Left hindlimb (tissue), 1 donor: ENCODE measurements around the gene KRT33B.

Experiments
- DNase-seq: peaks from one replicate; pipeline ENCODE4 v3.0.0-alpha.2; 2018

KRT33B gene

DNA sequence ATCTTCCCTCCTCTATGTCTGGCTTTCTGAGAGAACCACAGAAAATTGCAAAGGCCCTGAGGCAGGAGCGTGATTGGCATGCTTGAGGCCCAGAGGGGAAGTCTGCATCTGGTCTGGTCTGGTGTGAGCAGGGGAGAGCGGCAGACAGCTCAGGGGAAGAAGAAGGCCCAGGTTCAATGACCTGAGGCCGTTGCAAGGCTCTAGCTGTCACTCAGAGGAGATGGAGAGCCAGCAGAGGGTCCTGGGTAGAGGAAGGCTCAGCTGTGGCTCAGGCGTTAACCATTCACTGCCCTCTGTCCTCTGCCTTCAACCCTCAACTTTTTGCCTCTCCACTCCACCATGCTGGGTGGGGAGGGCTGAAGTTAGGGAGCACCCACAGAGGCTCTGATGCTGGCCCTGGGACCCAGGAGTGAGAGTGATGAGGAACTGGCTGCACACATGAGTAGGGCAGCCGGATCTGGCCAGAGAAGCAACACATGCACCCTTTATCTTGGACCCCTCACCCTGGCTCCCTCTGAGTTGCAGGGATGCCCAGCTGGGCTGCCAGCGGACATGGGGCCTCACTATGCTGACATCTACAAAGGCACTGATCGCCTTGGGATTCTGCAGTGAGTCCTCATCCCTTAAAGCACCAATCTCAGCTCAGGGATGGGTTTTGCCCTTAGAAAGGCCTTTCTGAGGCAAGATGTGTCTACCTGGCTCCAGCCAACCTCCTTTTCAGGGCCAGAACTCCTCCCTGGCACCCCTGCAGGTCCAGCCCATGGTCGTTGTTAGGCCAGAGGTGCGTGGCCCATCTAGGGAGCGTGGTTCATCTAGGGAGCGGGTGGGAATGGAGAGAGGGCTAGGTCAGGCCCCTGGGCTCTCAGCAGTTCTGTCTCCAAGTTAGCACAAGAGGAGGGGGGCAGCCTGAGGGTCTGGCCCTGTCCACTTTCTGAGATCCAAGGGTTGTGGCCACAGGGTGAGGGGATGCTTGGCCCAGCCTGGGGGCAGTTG, 46.4 kb downstream of the KRT33B start:
- no peak for DNase-seq

DNA sequence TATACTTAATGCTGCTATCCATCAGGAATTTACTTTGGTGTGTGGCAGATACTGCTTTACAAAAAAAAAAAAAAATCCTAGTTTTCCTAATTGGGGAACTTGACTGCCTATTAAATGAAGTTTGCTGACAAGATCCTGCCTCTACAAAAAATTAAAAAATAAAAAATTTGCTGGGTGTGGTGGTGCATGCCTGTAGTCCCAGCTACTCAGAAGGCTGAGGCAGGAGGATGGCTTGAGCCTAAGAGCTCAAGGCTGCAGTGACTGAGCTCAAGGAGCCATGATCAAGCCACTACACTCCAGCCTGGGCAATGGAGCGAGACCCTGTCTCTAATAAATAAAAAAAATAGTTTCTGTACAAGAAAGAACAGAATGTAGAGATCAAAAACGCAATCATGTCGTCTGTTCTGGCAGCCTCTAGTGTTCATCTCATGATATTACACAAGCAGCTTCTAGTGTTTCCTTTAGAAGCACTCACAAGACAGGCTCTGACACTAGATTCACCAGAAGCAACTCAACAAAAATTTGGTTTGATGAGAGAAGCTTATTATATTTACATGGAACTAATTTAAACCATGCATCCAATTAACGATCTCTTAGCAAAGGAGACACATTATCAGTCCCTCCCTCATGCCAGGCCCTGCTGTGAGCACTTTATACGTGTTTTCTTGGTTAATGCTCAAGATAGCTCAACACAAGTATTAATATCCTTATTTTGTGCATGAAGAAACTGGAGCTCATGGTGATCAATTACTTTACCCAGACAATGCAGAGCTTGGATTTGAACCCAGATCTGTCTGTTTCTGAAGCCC, 47.3 kb downstream of the KRT33B start:
- no peak for DNase-seq

DNA sequence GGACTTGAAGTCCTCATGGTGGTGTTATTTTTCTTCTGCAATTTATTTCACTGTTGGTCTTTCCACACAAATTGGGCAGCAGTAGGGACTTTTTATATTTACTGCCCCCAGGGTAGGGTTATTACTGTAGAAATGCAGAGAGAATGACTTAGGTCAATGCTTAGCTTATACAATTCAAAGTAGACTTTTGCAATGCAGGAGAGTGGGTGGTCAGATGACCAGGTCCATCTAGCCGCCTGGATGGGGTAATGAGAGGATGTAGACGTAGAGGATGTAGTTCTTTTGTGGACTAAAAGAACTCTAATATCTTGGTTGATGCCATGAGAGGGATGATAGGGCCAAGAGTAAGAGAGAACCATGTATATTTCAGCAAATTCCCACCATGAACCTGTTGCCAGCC, 51.4 kb downstream of the KRT33B start:
- DNase-seq: no peak

DNA sequence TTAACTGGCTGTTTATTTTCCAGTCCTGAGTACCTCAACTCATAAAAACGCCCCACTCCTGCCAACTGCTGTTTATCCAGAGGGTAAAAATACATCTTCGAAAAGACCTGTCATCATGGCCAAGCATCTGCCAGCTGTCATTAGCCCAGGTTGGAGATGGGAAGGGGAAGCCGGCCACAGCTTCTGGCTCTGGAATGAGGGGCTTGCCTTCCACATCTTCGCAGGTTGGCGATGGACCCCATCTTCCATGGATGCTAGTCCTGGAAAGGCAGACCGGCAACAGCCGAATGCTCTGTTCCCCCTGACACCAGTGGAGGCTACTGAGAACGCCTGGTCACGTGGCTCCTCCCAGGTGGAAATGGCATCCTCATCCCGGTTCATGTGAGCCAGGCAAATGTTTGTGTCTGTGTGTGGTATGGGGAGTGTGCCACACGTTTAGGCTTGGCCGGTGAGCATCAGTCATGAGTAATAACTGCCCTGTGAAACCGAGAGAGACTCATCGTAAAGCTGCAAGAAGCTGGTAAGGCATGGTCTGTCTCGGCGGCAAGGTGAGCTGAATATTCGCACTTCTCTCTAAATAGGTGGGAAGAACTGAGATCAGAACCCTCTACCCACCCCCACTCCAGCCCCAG, 53.7 kb downstream of the KRT33B start:
- no peak for DNase-seq

DNA sequence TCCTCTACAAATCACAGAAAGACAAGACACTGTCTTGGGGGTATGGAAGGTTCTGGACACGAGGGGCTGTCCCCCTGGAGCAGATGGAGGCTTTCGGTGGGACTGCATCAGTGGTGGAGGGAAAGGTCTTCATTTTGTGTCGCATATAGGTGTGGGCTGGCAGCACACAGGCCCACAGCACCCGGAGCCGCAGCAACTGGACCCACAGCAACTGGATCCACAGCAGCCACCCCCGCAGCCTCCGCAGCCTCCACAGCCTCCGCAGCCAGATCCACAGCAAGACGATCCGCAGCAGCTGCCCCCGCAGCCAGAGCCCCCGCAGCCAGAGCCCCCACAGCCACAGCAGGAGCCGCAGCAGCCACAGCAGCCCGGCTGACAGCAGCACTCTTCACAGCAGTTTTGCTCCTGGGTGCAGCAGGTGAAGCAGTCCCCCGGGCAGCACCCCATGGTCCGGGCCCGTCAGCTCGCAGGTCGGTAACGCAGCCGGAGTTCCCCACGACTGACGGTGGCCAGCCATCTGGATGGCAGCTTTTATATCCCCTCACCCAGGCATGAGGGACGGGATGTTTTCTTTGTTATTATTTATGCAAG, 54.3 kb downstream of the KRT33B start, which contains the start of gene KRTAP17-1:
KRTAP17-1 (minus strand) TSS at position 507 of the 591 bp plus-strand sequence; CDS start at position 447, 60 bp downstream.
- DNase-seq: no peak
